Vagina (tissue), 2 donors: ENCODE data around the gene ATPAF1.

Source experiments
- CTCF ChIP-seq, 3 experiments: fragments of 450-650 bp in 2 of 3; fragments of 200-600 bp in 1 of 3; sonication (generic) in 1 of 3; IDR thresholded peaks; one replicate each; pipeline ENCODE4 v1.5.1; 2017 to 2019; ENCODE audit warnings: antibody characterized with exemption in 3 of 3, mild to moderate bottlenecking in 2 of 3, moderate library complexity in 2 of 3
- POLR2A ChIP-seq, 2 donors: fragments of 450-650 bp; IDR thresholded peaks; one replicate each; pipeline ENCODE4 v1.6.1; 2017; ENCODE audit warnings: antibody characterized with exemption in 2 of 2, mild to moderate bottlenecking in 2 of 2, moderate library complexity in 2 of 2
- POLR2AphosphoS5 ChIP-seq, 2 donors: sonication (generic); formaldehyde crosslinking; IDR thresholded peaks; one replicate each; pipeline ENCODE4 v1.9.0; 2017; ENCODE audit warnings: antibody characterized with exemption in 2 of 2, mild to moderate bottlenecking in 2 of 2, low read depth in 1 of 2; ENCODE audit not compliant: insufficient read depth in 1 of 2

DNA sequence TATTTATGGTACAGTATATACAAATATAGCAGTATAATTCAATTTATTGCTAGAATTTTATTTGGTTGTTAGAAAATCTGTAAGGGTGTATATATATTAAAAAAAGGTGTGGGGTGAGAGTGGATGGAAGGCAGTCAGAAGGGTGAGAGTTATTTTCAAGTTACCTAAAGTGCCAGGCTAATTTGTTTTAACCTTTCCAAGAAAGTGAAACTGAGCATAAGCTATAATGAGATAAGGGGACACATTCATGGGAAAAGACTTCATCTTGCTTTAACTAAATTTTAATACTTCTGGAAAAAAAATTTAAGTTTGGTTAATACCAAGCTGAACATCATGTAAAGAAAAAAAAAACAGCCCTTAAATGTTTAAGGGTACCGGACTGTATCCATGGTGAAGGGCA is 8.4 kb upstream of the ATPAF1 start:
- TF ChIP-seq CTCF (IDR thresholded peaks at IDR 0.05) = no peak
- no peak for TF ChIP-seq POLR2AphosphoS5 (IDR thresholded peaks at IDR 0.05; ENCODE audit: insufficient read depth in 1 of 2, low read depth in 1 of 2)
- no peak for TF ChIP-seq POLR2A (IDR thresholded peaks at IDR 0.05)
